GM12878 (cell line): Measurements from ENCODE around the gene DLX3. TPM values are rescaled to one million over a fixed set of nuclear protein-coding genes. Genes with fewer than 3 reads are reported as not detected.

Source experiments
- ATAC-seq: fragments of 200-7000 bp; cut with Tn5 transposase; 3 replicates; pipeline ENCODE4 v1.9.1; 2020; ENCODE audit warnings: mild to moderate bottlenecking, moderate library complexity
- BruUV-seq: library from RNA; stranded (reverse); fragments of 400-500 nt; replicated peaks from 2 replicates; lab custom pipeline; 2021; lab: Mats Ljungman, UMichigan
- CTCF ChIA-PET: fragments of 300-600 bp; sonication (Branson Sonifier 250); formaldehyde crosslinking; extraction: SDS; loops from one replicate; lab custom pipeline; 2021; ENCODE audit warnings: inconsistent platforms; lab: Yijun Ruan, JAX
- POLR2A ChIA-PET: fragments of 350-600 bp; formaldehyde crosslinking; extraction: SDS; loops from one replicate; lab custom pipeline; 2021; ENCODE audit warnings: inconsistent platforms; lab: Charles Lee
- RAD21 ChIA-PET: fragments of 300-600 bp; sonication (Branson Sonifier 250); formaldehyde crosslinking; loops from one replicate; lab custom pipeline; 2023; ENCODE audit warnings: antibody characterized with exemption; ENCODE audit not compliant: unreplicated experiment; lab: Charles Lee
- SMC1A ChIA-PET: fragments of 300-600 bp; sonication (Branson Sonifier 250); formaldehyde crosslinking; loops from one replicate; lab custom pipeline; 2023; ENCODE audit not compliant: unreplicated experiment, uncharacterized antibody; lab: Charles Lee
- DNase-seq: peaks from one replicate; pipeline ENCODE4 v3.0.0-alpha.2; 2011; ENCODE audit warnings: low read depth, low spot score
- FAIRE-seq: peaks from 3 replicates; lab custom pipeline; 2011; peaks lifted over from hg19 to GRCh38; lab: Jason Lieb, UNC
- H2AFZ ChIP-seq: 2 replicates; pipeline ENCODE4 v1.6.0; 2011; ENCODE audit warnings: low read depth, low read length, control low read depth; ENCODE audit not compliant: control insufficient read depth
- H3K27ac ChIP-seq: 2 replicates; pipeline ENCODE4 v1.5.1; 2011; ENCODE audit warnings: control low read depth; ENCODE audit not compliant: control insufficient read depth, insufficient read depth
- H3K27me3 ChIP-seq, 2 experiments: replicated peaks in 1 of 2; 2 replicates each; pipeline versions ENCODE4 v1.6.0 to v1.6.1; 2011; ENCODE audit warnings: low read length in 1 of 2; ENCODE audit not compliant: control insufficient read depth in 2 of 2, insufficient read depth in 2 of 2
- H3K36me3 ChIP-seq, 2 experiments: 2 replicates each; pipeline ENCODE4 v1.5.1; 2011; ENCODE audit warnings: low read length in 1 of 2; ENCODE audit not compliant: control insufficient read depth in 2 of 2, insufficient read depth in 2 of 2
- H3K4me1 ChIP-seq: 2 replicates; pipeline ENCODE4 v1.6.1; 2011; ENCODE audit warnings: mild to moderate bottlenecking, low read length, moderate library complexity, mixed read lengths; ENCODE audit not compliant: control insufficient read depth, insufficient read depth
- H3K4me2 ChIP-seq: 2 replicates; pipeline ENCODE4 v1.6.0; 2011; ENCODE audit warnings: control low read depth; ENCODE audit not compliant: control insufficient read depth, insufficient read depth
- H3K4me3 ChIP-seq: fragments of 200-600 bp; sonication (generic); 2 replicates; pipeline ENCODE4 v1.5.1; 2016
- H3K79me2 ChIP-seq: 2 replicates; pipeline ENCODE4 v1.6.0; 2011; ENCODE audit warnings: low read length; ENCODE audit not compliant: control insufficient read depth, insufficient read depth
- H3K9ac ChIP-seq: 2 replicates; pipeline ENCODE4 v1.8.0; 2011; ENCODE audit warnings: low read length, control low read depth, mixed read lengths; ENCODE audit not compliant: control insufficient read depth, insufficient read depth
- H3K9me3 ChIP-seq: replicated peaks from 3 replicates; pipeline ENCODE4 v1.5.1; 2011; ENCODE audit warnings: mild to moderate bottlenecking, low read length; ENCODE audit not compliant: control insufficient read depth, insufficient read depth
- H4K20me1 ChIP-seq: 2 replicates; pipeline ENCODE4 v1.6.0; 2011; ENCODE audit not compliant: control insufficient read depth, insufficient read depth
- BHLHE40 ChIP-seq, 2 experiments: fragments of 450-650 bp in 1 of 2; IDR thresholded peaks; 2 replicates each; pipeline ENCODE4 v1.6.1; 2011 to 2017; ENCODE audit warnings: low read depth in 2 of 2, borderline replicate concordance in 1 of 2, improper control_type of control experiment in 1 of 2, low read length in 1 of 2, mild to moderate bottlenecking in 1 of 2
- EZH2 ChIP-seq: IDR thresholded peaks from 2 replicates; pipeline ENCODE4 v1.6.1; 2012; ENCODE audit warnings: low read depth, mild to moderate bottlenecking, control low read depth, inconsistent platforms, low read length, borderline replicate concordance; ENCODE audit not compliant: control insufficient read depth
- IKZF1 ChIP-seq: fragments of 450-650 bp; conservative IDR thresholded peaks from 2 replicates; pipeline ENCODE4 v1.6.1; 2017; ENCODE audit warnings: antibody characterized with exemption, mild to moderate bottlenecking
- NBN ChIP-seq: fragments of 450-650 bp; IDR thresholded peaks from 2 replicates; pipeline ENCODE4 v1.6.1; 2016
- NFXL1 ChIP-seq: fragments of 450-650 bp; IDR thresholded peaks from 2 replicates; pipeline ENCODE4 v1.6.1; 2017; ENCODE audit warnings: antibody characterized with exemption, mild to moderate bottlenecking, borderline replicate concordance
- PKNOX1 ChIP-seq: fragments of 450-650 bp; IDR thresholded peaks from 2 replicates; pipeline ENCODE4 v1.6.1; 2016; ENCODE audit warnings: mild to moderate bottlenecking
- RAD21 ChIP-seq: IDR thresholded peaks from 2 replicates; pipeline ENCODE4 v1.6.1; 2011; ENCODE audit warnings: mild to moderate bottlenecking, low read depth, low read length, moderate library complexity; ENCODE audit not compliant: insufficient read depth
- STAT3 ChIP-seq: IDR thresholded peaks from 2 replicates; pipeline ENCODE4 v1.6.1; 2011; ENCODE audit warnings: low read depth, low read length, improper control_type of control experiment
- TARDBP ChIP-seq: IDR thresholded peaks from 2 replicates; pipeline ENCODE4 v1.6.1; 2016; ENCODE audit warnings: borderline replicate concordance
- USF2 ChIP-seq: IDR thresholded peaks from 2 replicates; pipeline ENCODE4 v1.6.1; 2011; ENCODE audit warnings: low read depth, low read length, improper control_type of control experiment, borderline replicate concordance
- WGBS: methylation state at CpG from one replicate; pipeline ENCODE4 v1.1.6; 2016; ENCODE audit warnings: low lambda C conversion rate; ENCODE audit not compliant: insufficient replicate concordance, insufficient coverage; ENCODE audit errors: missing lambda C conversion rate; 5-methylcytosine and 5-hydroxymethylcytosine counted together
- in situ Hi-C: fragments of 300-500 bp; cut with MboI; formaldehyde crosslinking; loops from 9 replicates; pipeline ENCODE4 v1.14.3; 2018; ENCODE audit warnings: mixed read lengths
- intact Hi-C: fragments of 100-400 bp; cut with micrococcal nuclease; formaldehyde crosslinking; loops from one replicate; pipeline ENCODE4 v1.14.2; 2022; ENCODE audit not compliant: unreplicated experiment
- polyA plus RNA-seq, 11 experiments: library from polyadenylated mRNA; depleted of rRNA in 4 of 11; unstranded in 6 of 11; stranded (reverse) in 5 of 11; fragments of >200 nt; fragmentation: Nextera tagmentation in 4 of 11; fragmentation: Illumina TruSeq in 1 of 11; extraction: Ambion mirVana in 4 of 11; extraction: Trizol in 1 of 11; gene quantifications; 1 replicate in 1 of 11; 2 replicates in 10 of 11; pipeline versions ENCODE4 v1.2.1 to v1.2.3, GENCODE V29; 2011 to 2016; ENCODE audit warnings: inconsistent platforms in 2 of 11, missing spikeins in 2 of 11, low read depth in 1 of 11
- total RNA-seq, 4 experiments: library from RNA; depleted of rRNA in 3 of 4; stranded (reverse); fragments of >200 nt in 3 of 4; fragmentation: Illumina TruSeq in 1 of 4; extraction: Trizol in 1 of 4; gene quantifications; 2 replicates each; pipeline versions ENCODE4 v1.2.1 to v1.2.3, GENCODE V29; 2013 to 2021

Gene DLX3
- total and polyA plus RNA-seq, 10 of the 15 experiments (the other 5 are each of a cell fraction or from before 2014, with no cell fraction given) = not detected

- 24% methylated on average over 57 of the region's 57 CpGs for WGBS
- in situ Hi-C loops = no loop called here
Observed at GRCh38 chr17:49972486-49973270, 22.3 kb downstream of the DLX3 start.

More at GRCh38 chr17:49972486-49973270, 22.3 kb downstream of the DLX3 start:
- Histone ChIP-seq H3K4me3 (no peak overlapping the region), H3K9me3 (no peaks in the 10 kb centered on the region), H4K20me1 (no peaks in the 10 kb centered on the region), H3K27me3 (peaks cover 26 to 28% of the 10 kb centered on the region in 2 experiments), H3K79me2 (no peaks in the 10 kb centered on the region), H3K27ac (no peak overlapping the region), H3K9ac (no peak overlapping the region), H2AFZ (no peak overlapping the region), H3K4me1 (no peaks in the 10 kb centered on the region; the same call in 1 of the 2 replicates), H3K36me3 (no peaks in the 10 kb centered on the region), H3K4me2 (no peak overlapping the region)
- TF ChIP-seq PKNOX1 = no peak
- TF ChIP-seq USF2 = no peak
- TF ChIP-seq NFXL1 = no peak
- no peak for TF ChIP-seq IKZF1
- no peak for TF ChIP-seq RAD21
- TF ChIP-seq TARDBP = no peak
- TF ChIP-seq STAT3 = no peak
- TF ChIP-seq EZH2 = no peak
- no peak for TF ChIP-seq NBN
- no peak for TF ChIP-seq BHLHE40 (IDR thresholded peaks at IDR 0.05; ENCODE audit: borderline replicate concordance in 1 of 2, low read depth in 2 of 2, low read length in 1 of 2)
- CTCF ChIA-PET = interaction anchor here (1.3 kb wide), 2 partner anchors 24 to 25 kb away, joined by 3 to 5 read pairs; no protein-coding TSS in a partner anchor
- POLR2A ChIA-PET = no interaction called here
- RAD21 ChIA-PET = no interaction called here
- SMC1A ChIA-PET = interaction anchor here (0.5 kb wide), 1 partner anchor 596 kb away, joined by 3 read pairs; no protein-coding TSS in a partner anchor
- no peak for FAIRE-seq
- intact Hi-C loops = no loop called here
- ATAC-seq = no peak
- no TSS peak for BruUV-seq
- DNase-seq = no peak
